Measurements from ENCODE around the gene EBF4. TPM values are rescaled to one million over a fixed set of nuclear protein-coding genes. Genes with fewer than 3 reads are reported as not detected.

The EBF4 gene
- total RNA-seq, 6 experiments from 2014 or later = 2.8 to 16.6 (median 6.2) TPM

DNA sequence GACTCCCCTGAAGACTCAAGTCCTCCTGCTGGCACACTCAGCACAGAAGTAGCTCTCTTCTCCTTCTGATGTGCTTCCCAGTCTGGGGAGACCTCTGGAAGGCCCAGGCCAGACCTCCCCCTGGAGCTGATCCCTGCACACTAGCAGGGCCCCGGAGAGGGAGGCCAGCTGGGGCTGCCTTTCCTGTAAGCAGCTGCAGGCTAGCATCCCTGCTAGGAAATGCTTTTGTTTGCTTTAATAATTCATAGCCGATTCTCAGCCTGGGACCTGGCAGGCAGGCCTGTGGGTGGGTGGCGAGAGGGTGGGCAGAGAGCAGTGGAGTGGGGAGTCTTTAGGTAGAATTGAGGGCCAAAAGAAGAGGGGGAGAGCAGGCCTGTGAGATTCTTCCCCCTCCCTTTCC, 5.2 kb downstream of the EBF4 start:
- H3K27ac ChIP-seq = no peak overlapping the region
- no peaks in the 10 kb centered on the region for H3K9me3 ChIP-seq
- intact Hi-C loops (cut with DNase I) = no loop called here
- H3K27me3 ChIP-seq = peaks cover 0 to 16% of the 10 kb centered on the region in 2 donors
- TF ChIP-seq, protein P1, sequence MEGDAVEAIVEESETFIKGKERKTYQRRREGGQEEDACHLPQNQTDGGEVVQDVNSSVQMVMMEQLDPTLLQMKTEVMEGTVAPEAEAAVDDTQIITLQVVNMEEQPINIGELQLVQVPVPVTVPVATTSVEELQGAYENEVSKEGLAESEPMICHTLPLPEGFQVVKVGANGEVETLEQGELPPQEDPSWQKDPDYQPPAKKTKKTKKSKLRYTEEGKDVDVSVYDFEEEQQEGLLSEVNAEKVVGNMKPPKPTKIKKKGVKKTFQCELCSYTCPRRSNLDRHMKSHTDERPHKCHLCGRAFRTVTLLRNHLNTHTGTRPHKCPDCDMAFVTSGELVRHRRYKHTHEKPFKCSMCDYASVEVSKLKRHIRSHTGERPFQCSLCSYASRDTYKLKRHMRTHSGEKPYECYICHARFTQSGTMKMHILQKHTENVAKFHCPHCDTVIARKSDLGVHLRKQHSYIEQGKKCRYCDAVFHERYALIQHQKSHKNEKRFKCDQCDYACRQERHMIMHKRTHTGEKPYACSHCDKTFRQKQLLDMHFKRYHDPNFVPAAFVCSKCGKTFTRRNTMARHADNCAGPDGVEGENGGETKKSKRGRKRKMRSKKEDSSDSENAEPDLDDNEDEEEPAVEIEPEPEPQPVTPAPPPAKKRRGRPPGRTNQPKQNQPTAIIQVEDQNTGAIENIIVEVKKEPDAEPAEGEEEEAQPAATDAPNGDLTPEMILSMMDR (IDR thresholded peaks at IDR 0.05) = no peak
- TF ChIP-seq POLR2A (IDR thresholded peaks at IDR 0.05) = no peak
- no peak overlapping the region for H3K4me3 ChIP-seq
- DNase-seq (no peak), ATAC-seq (no peak)
- H3K4me1 ChIP-seq = no peaks in the 10 kb centered on the region
- 54% methylated on average over 2 of the region's 3 CpGs for WGBS (ENCODE audit: insufficient coverage, low coverage, low lambda C conversion rate, missing lambda C conversion rate)
- H3K36me3 ChIP-seq = no peaks in the 10 kb centered on the region

DNA sequence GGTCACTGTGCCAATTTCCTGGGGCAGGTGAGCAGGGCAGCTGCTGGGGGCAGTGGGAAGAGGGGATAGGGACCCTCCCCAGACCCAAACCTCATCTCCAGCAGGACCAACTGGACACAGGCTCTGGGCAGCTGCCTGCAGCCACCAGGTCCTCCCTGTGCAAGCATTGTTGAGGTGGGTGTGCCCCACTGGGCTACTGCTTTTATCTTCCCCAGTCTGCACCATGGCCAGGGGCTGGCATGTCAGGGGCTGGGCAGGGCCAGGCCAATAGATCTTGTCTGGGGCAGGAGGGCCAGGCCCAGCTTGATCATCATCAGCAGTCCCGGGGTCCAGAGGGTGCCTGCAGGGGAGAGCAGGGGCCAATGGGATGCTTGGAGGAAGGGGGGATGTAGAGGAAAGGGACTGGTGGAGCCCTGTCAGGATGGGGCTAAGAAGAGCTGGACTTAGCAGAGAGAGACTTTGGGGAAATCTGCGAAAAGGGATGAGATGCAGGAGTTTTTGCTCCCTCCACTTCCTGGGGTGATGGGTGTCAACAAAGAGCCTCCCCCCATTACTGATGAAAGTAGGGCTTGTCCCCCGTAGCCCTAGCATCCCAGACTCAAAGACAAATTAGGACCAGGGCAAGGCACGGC, 5.7 kb downstream of the EBF4 start:
- no peak for TF ChIP-seq POLR2A (IDR thresholded peaks at IDR 0.05)
- TF ChIP-seq, protein P1 (IDR thresholded peaks at IDR 0.05) = no peak
- H3K27ac ChIP-seq = no peak overlapping the region
- H3K9me3 ChIP-seq = no peaks in the 10 kb centered on the region
- ATAC-seq (no peak), DNase-seq (no peak)
- no peak overlapping the region for H3K4me3 ChIP-seq
- peaks cover 0 to 15% of the 10 kb centered on the region in 2 donors for H3K27me3 ChIP-seq
- H3K36me3 ChIP-seq = no peaks in the 10 kb centered on the region
- no peaks in the 10 kb centered on the region for H3K4me1 ChIP-seq
- intact Hi-C loops (cut with DNase I) = no loop called here
- 57% methylated on average over 4 of the region's 4 CpGs for WGBS (ENCODE audit: insufficient coverage, low coverage, low lambda C conversion rate, missing lambda C conversion rate)

DNA sequence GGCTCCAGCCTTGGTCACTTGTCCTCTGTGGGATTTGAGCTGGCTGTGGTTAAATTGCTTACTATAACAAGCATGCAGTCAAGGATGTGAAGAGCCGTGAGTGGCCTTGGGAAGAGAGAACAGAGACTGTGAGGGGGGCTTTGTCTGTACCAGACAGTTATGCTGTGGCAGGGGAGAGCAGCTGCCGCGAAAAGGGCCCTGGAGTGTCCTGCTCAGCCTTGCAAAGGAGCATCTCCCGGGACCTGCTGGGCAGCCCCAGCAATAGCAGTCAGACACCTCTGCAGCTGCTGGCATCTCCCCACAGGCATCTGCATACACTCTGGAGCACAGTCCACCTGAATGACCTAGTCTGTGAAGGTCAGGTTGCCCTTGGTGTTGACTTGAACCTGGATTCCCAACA, 6.3 kb downstream of the EBF4 start:
- ATAC-seq = no peak
- TF ChIP-seq, protein P1 (IDR thresholded peaks at IDR 0.05) = no peak
- H3K36me3 ChIP-seq = no peaks in the 10 kb centered on the region
- intact Hi-C loops (cut with DNase I) = no loop called here
- DNase-seq = no peak
- H3K4me1 ChIP-seq = no peaks in the 10 kb centered on the region
- WGBS (ENCODE audit: insufficient coverage, low coverage, low lambda C conversion rate, missing lambda C conversion rate) = no CpG with 5 or more reads among the region's 4 CpGs
- no peak overlapping the region for H3K27ac ChIP-seq
- H3K27me3 ChIP-seq = peaks cover 0 to 9% of the 10 kb centered on the region in 2 donors
- no peaks in the 10 kb centered on the region for H3K9me3 ChIP-seq
- no peak overlapping the region for H3K4me3 ChIP-seq

DNA sequence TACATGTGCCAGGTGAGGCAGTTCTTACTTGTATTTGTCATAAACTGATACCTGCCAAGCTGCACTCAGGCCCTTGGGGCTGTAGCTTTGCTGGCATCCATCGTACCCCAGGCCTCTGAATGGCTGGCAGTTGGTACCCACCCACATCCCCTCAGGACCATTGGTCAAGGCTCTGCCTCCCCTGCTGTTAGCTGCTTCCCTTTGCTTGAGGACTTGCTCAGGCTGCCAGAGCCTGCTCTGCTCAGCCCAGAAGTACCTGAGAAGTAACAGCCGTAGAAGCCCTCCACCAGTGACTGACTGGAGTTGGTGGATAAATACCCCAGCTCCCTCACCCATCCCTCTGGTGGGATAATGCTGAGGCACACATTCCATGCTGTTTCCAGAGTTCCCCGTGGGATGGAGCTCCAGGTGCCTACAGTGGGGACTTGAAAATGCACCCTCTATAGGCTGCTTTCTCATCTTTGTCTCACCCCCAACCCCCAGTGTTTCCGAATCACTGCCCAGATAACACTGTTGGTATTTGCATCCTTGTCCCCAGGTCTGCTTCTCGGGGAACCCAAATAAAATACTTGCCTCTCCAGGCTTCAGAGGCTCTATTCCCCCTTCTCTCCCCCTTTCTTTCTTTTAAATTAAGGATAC, 7.3 kb downstream of the EBF4 start:
- Histone ChIP-seq H3K36me3 (no peaks in the 10 kb centered on the region), H3K27ac (no peak overlapping the region), H3K9me3 (no peaks in the 10 kb centered on the region), H3K4me1 (no peaks in the 10 kb centered on the region), H3K27me3 (peaks cover 0 to 4% of the 10 kb centered on the region in 2 donors), H3K4me3 (no peak overlapping the region)
- WGBS (ENCODE audit: insufficient coverage, low coverage, low lambda C conversion rate, missing lambda C conversion rate) = 77% methylated on average over 2 of the region's 5 CpGs
- ATAC-seq (no peak), DNase-seq (no peak)
- TF ChIP-seq, protein P1 (IDR thresholded peaks at IDR 0.05) = no peak
- TF ChIP-seq POLR2A (IDR thresholded peaks at IDR 0.05) = no peak
- intact Hi-C loops (cut with DNase I) = no loop called here

All from right lobe of liver (tissue), 6 donors.